ENCODE data around the gene SLC6A11.

SLC6A11 gene

GRCh38 chr3:10941972-10942371 lies 125.9 kb downstream of the SLC6A11 start:
- H3K4me3 ChIP-seq (ENCODE audit: low read depth, low read length), result no peak overlapping the region
- no peak for DNase-seq (ENCODE audit: low read depth)

DNA sequence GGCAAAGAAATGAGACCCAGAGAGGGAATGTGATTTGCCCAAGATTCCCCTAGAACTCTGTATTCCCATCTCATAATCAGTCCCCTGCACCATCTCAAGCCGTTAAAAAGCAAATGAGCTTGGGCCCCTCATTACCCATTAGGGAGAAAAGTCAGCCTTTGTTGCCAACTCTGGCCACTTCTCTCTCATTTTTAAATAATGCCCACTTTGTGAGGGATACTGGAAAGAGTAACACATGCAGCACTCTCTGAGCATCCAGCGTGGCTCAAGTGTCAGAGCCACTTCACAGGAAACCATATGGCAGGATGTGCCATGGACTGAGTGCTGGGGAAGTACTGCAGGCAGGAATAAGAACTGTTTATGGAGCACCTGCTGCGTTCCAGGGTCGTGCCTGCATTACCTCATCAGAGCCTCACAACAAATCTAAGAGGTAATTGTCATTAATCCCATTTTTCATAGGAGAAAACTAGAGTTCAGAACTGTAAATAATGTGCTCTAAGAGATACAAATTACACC lies 126.7 kb downstream of the SLC6A11 start:
- no peak for DNase-seq (ENCODE audit: low read depth)
- no peak overlapping the region for H3K4me3 ChIP-seq (ENCODE audit: low read depth, low read length)

DNA sequence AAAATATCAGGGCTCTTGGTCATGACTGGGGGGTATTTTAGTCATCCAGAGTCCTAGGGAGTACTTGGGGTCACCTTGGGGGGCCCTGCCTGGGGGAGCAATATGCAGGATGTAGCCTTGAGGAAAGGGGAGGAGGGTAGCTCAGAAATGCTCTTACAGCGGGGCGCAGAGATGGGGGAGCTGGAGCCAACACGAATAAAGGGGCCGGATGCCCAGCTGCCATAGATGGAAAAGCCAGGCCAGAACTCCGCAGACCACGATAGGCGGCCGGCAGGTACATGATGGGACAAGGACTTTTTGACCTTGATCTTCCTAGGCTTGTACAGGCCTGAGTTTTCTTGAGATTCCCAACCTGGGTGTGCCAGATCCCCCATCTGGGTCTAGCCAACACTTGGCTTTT lies 128.8 kb downstream of the SLC6A11 start:
- no peak overlapping the region for H3K4me3 ChIP-seq (ENCODE audit: low read depth, low read length)
- no peak for DNase-seq (ENCODE audit: low read depth)

GRCh38 chr3:10945683-10946287 lies 129.8 kb downstream of the SLC6A11 start:
- DNase-seq (ENCODE audit: low read depth), result no peak

GRCh38 chr3:10946526-10946925 lies 130.5 kb downstream of the SLC6A11 start:
- no peak for DNase-seq (ENCODE audit: low read depth)
- no peak overlapping the region for H3K4me3 ChIP-seq (ENCODE audit: low read depth, low read length)

More at GRCh38 chr3:10945683-10946287, 129.8 kb downstream of the SLC6A11 start:
- no peak overlapping the region for H3K4me3 ChIP-seq (ENCODE audit: low read depth, low read length)

DNA sequence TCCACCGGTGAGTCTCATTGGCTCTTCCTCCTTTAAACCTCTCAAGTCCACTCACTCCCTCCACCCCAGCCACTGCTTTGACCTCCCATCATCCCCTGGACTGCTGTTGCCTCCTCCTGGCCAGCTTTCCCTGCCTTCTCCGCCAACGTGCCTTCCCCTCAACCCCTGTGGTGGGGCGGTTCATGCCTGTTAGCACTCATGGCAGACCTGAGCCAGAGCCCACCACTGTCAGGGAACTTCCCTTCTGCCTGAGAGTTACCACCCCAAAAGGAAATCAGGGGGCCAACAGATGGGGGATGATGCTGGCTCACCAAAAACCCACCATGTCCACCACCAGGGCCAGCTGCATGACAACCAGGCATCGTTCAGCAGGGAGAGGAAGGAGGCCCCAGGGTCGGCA lies 132.3 kb downstream of the SLC6A11 start:
- DNase-seq (ENCODE audit: low read depth), result no peak
- H3K4me3 ChIP-seq (ENCODE audit: low read depth, low read length), result no peak overlapping the region

DNA sequence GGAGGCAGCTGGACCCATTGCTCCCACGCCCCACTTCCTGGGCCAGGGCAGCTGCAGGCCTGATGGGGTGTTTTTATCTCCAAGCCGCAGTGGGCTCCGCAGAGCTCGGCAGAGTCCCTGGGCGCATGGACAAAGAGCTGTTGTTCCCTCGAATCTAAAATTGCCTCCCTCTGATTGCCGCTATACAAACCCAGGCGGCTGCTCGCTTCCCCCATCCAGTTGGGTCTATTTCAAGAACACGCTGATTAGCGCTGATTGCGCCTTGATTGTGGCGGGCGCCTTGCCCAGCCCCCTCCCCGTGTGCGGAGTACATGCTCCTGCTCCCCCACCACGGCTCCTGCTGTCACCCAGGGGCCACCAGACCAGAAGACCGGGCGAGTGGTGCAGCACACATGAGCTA lies 133.2 kb downstream of the SLC6A11 start:
- no peak for DNase-seq (ENCODE audit: low read depth)
- H3K4me3 ChIP-seq (ENCODE audit: low read depth, low read length), result no peak overlapping the region

DNA sequence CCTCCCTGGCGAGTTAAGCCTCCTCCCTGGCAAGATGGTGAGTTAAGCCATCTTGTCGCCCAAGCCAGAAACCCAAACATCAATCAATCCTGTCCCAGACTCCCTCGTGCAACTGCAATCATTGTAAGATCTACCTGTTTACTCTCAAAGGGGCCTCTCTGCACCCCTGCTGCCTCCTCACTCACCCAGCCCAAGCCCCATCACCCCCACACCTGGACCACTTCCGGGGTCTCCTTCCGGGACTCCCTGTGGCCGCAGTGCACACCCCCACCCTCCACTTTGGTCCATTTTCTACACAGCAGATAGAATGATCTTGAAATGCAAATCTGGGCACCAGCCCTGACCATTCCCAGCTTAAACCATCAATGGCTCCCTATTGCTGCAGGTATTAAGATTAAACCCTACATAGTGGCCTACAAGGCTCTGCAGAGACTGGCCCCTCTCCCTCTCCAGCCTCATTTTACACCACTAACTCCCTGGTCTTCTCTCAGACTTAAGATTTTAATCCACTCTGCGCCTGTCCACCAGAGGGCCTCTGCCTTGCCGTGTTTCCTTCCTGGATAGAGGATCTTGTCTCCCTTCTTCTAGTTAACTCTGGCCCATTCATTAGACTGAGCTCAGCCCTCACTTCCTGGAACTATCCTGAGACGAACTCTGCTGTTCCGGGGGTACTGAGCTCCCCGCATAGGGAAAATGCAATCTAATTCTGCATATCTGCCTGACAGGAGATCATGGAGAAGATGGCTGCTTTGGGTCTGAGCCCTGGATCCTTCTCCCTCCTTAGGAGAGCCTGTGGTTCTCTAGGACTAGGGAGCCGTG lies 134.7 kb downstream of the SLC6A11 start:
- DNase-seq (ENCODE audit: low read depth), result no peak
- no peak overlapping the region for H3K4me3 ChIP-seq (ENCODE audit: low read depth, low read length)

DNA sequence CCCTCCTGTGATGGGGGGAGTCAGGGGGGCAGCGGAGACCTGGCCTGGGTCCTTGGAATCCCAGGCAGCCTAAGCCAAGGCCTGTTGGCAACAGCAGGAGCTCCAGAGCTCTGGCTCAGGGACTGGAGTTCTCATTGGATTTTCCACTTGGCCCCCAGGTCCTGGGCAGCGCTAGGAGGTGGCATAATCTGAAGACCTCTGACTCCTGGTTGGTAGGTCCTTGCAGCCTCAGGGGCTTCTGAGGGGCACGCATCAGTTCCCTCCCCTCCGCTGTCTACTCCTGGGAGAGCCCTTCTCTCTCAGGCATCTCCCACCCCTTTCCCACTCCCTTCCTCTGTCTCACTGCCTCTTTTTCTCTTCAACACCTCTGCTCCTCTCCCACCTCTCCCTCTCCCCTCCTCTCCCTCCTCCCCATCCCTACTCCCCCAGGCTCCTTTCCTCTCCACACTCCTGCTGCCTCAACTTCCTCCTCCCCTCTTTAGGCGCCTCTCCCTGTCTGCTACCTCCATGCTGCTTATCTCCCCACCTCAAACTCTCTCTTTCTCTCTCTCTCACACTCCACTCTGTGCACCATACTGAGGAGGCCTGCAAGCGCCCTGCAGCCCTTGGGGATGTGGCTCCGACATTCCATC lies 135.4 kb downstream of the SLC6A11 start:
- no peak overlapping the region for H3K4me3 ChIP-seq (ENCODE audit: low read depth, low read length)
- DNase-seq (ENCODE audit: low read depth), result no peak

- H3K4me3 ChIP-seq (ENCODE audit: low read depth, low read length), result no peak overlapping the region
- no peak for DNase-seq (ENCODE audit: low read depth)
Measured at GRCh38 chr3:10952525-10952924, 136.5 kb downstream of the SLC6A11 start.

- DNase-seq (ENCODE audit: low read depth), result no peak
- no peak overlapping the region for H3K4me3 ChIP-seq (ENCODE audit: low read depth, low read length)
Measured at GRCh38 chr3:10954740-10955139, 138.7 kb downstream of the SLC6A11 start.

DNA sequence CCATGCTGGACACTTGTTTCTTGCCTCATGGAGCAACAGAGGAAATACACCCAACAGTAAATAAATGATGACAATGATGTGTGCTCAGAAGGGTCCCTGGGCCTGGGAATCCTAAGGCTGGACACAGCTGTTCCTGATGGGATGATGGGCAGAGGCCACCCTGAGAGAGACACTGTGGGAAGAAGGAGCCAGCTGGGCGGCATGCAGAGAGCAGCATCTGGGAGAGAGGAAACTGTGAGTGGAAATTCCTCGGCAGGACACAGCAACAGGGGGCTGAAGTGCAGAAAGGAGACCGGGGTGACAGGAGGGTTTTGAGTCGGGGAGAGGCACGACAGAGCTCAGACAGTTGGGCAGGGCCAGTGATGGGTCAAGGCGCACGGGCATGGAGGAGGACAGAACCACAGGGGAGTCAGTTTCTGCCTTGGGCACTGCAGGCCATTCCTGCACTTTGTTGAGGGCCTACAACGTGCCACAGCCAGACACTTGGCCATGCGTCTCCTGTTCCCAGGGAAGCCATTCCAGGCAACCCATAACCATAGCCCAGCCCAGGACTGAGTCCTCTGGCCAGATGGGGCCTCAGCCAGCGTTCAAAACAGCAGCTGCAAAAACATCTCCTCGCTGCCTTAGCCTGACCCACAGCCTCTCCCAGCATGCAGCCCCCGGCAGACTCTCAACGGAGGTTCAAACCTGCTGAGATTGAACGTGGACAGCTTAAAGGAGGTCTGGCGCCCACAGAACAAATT lies 139.9 kb downstream of the SLC6A11 start:
- no peak overlapping the region for H3K4me3 ChIP-seq (ENCODE audit: low read depth, low read length)
- DNase-seq (ENCODE audit: low read depth), result no peak

DNA sequence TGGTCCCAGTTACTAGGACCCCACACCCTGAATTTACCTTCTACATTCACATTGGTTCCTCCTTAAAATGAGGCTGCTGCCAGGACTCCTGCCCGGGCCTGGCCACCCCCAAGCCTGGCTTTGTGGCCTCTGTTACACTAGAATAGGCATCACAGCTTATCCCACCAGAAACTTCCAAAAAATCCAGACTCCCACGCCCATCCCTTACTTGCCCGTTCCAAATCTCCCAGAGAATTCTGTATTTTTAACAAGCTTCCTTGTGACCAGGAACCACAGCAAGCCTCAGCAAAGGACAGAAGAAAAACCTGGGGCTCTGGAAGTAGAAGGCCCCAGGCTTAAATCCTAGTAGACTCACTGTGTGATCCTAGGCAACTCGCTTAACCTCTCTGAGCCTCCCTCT lies 140.5 kb downstream of the SLC6A11 start:
- H3K4me3 ChIP-seq (ENCODE audit: low read depth, low read length), result no peak overlapping the region

GRCh38 chr3:10956986-10957385 lies 141.0 kb downstream of the SLC6A11 start:
- no peak for DNase-seq (ENCODE audit: low read depth)
- H3K4me3 ChIP-seq (ENCODE audit: low read depth, low read length), result no peak overlapping the region

More for the DNA sequence above, 140.5 kb downstream of the SLC6A11 start:
- DNase-seq (ENCODE audit: low read depth), result no peak

GRCh38 chr3:10957976-10958749 lies 142.1 kb downstream of the SLC6A11 start:
- no peak overlapping the region for H3K4me3 ChIP-seq (ENCODE audit: low read depth, low read length)
- no peak for DNase-seq (ENCODE audit: low read depth)

DNA sequence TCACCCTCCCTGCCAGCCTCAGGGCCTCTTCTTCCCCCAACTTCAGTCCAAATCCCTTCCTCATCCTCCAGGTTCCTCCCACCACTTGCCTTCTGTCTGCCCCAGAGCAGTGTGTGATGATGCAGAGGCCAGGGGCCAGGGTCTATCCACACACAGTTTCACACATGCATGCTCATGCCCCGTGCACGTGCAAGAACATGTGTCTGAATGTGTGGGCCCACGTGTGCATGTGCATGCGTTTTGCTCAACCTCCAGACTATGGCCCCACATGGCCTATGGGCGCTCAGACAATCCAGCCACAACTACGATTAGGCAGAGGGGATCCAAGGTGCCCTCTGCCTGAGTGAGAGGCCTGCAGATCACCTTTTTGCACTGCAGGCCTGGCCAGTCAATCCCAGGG lies 144.2 kb downstream of the SLC6A11 start:
- no peak for DNase-seq (ENCODE audit: low read depth)
- H3K4me3 ChIP-seq (ENCODE audit: low read depth, low read length), result no peak overlapping the region

- H3K4me3 ChIP-seq (ENCODE audit: low read depth, low read length), result no peak overlapping the region
- DNase-seq (ENCODE audit: low read depth), result no peak
Measured at GRCh38 chr3:10961921-10962320, 145.9 kb downstream of the SLC6A11 start.

DNA sequence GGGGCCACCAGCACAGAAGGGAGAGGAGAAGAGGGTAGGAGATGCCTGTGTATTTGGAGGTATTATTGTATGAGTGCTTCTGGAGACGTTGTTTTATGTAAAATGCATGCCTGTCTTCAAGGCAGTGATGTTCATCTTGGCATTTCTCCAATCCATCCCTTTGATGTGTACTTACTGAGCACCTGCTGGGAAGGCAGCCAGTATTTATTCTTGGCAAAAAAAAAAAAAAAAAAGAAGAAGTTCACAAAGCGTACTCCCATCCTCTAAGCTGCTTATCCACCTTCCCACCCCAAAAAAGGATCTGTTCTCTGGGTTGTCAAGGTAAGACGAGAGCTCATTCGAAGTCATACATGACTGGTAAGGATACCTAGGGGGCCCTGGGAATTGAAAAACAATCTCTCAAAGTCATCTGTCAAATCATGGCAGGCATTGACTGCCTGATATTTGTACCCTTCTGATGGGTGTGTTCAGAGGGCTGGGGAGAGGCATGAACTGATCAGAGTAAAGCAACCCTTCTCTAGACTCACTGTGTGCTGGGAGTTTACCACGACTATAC lies 146.5 kb downstream of the SLC6A11 start:
- no peak overlapping the region for H3K4me3 ChIP-seq (ENCODE audit: low read depth, low read length)
- DNase-seq (ENCODE audit: low read depth), result no peak
